ENCODE data around the gene SERPINB10. TPM values are rescaled to one million over a fixed set of nuclear protein-coding genes. Genes with fewer than 3 reads are reported as not detected.

The SERPINB10 gene
- polyA plus RNA-seq, 10 donors, result 0.09 to 1.5 (median 0.24) TPM; not detected in 5

DNA sequence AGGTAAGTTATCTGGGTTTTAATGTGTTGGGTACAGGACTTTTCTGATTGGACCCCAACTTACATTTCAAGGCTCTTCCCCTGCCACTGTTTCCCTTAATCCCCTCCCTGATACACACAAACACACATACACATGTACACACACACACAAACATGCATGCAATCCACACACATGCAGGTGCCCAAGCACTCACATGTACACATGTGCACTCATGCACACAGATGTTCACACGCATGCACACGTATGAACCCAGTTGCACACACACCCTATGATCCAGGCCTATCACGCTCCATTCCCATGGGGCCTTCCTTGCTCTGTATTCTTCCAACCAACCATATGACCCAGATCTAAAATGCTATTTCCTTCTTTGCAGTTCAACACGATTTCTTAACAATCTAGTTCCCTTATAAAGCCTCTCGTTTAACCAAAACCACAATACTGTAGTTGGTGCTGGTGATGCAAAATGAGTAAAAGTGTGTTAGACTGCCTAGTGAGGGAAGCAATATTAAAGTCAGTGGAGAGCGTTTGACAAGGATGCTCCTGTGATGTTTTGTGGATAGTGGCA, 73.2 kb downstream of the SERPINB10 start:
- DNase-seq, result no peak

- no peak for DNase-seq
Measured at GRCh38 chr18:63981719-63982118, 74.0 kb downstream of the SERPINB10 start.

- DNase-seq, result no peak
Measured at GRCh38 chr18:63982361-63982760, 74.6 kb downstream of the SERPINB10 start.

Other genes with a start within 250 kb of the SERPINB10 start
- gene SERPINB3, start 246.1 kb upstream of the SERPINB10 start, polyA plus RNA-seq (ENCODE audit: insufficient read length in 10 of 10), result 1 to 10 TPM in 1 of 10 donors, under 1 TPM in 1, not detected in 8; 0.57 to 4.3 TPM
- not detected for gene SERPINB11, start 205.0 kb upstream of the SERPINB10 start, polyA plus RNA-seq (ENCODE audit: insufficient read length in 10 of 10)
- gene SERPINB7, start 132.5 kb upstream of the SERPINB10 start, polyA plus RNA-seq (ENCODE audit: insufficient read length in 10 of 10), result 1 to 10 TPM in 2 of 10 donors, not detected in 8; 2.1 to 7.3 TPM
- gene SERPINB2, start 20.3 kb upstream of the SERPINB10 start, polyA plus RNA-seq (ENCODE audit: insufficient read length in 10 of 10), result 10 to 100 TPM in 1 of 10 donors, 1 to 10 TPM in 1, under 1 TPM in 5, not detected in 3; 0.13 to 14.1 (median 0.23) TPM
- gene HMSD, start 41.3 kb downstream of the SERPINB10 start, polyA plus RNA-seq (ENCODE audit: insufficient read length in 10 of 10), result 1 to 10 TPM in 1 of 10 donors, under 1 TPM in 3, not detected in 6; 0.09 to 1.5 (median 0.50) TPM
- gene SERPINB8, start 62.1 kb downstream of the SERPINB10 start, polyA plus RNA-seq (ENCODE audit: insufficient read length in 10 of 10), result 1 to 10 TPM; 1.3 to 3.2 (median 2.0) TPM
- gene LINC00305, start 241.1 kb downstream of the SERPINB10 start, polyA plus RNA-seq (ENCODE audit: insufficient read length in 10 of 10), result not detected